Mucosa of rectum (tissue), 2 donors: ENCODE results near the gene SLC35D1.
A peak's percentile ranks its signal among the peaks of the same experiment; 100 is the strongest.

ENCODE experiments used
- H3K27ac ChIP-seq, 2 donors: one replicate each; pipeline ENCODE4 v1.7.0; 2013; ENCODE audit warnings: inconsistent platforms in 2 of 2, low read depth in 2 of 2, low read length in 2 of 2
- H3K27me3 ChIP-seq, 2 donors: one replicate each; pipeline ENCODE4 v1.7.0; 2013; ENCODE audit warnings: low read length in 2 of 2; ENCODE audit not compliant: control insufficient read depth in 2 of 2, insufficient read depth in 2 of 2
- H3K36me3 ChIP-seq, 2 donors: one replicate each; pipeline ENCODE4 v1.7.0; 2013; ENCODE audit warnings: low read length in 2 of 2; ENCODE audit not compliant: control insufficient read depth in 2 of 2, insufficient read depth in 2 of 2
- H3K4me1 ChIP-seq, 2 donors: one replicate each; pipeline ENCODE4 v1.7.0; 2013; ENCODE audit warnings: low read length in 2 of 2, mild to moderate bottlenecking in 1 of 2; ENCODE audit not compliant: control insufficient read depth in 2 of 2, insufficient read depth in 2 of 2
- H3K4me3 ChIP-seq, 2 donors: one replicate each; pipeline ENCODE4 v1.7.0; 2013; ENCODE audit warnings: low read length in 2 of 2
- H3K9ac ChIP-seq, 2 donors: one replicate each; pipeline ENCODE4 v1.7.0; 2013; ENCODE audit warnings: low read length in 2 of 2, low read depth in 1 of 2, mild to moderate bottlenecking in 1 of 2
- H3K9me3 ChIP-seq, 2 donors: one replicate each; pipeline ENCODE4 v1.7.0; 2013; ENCODE audit warnings: low read length in 2 of 2; ENCODE audit not compliant: control insufficient read depth in 2 of 2
- donor health status: healthy.
- donor health status: Normal muscosa, but diverticular disease.

The SLC35D1 gene

DNA sequence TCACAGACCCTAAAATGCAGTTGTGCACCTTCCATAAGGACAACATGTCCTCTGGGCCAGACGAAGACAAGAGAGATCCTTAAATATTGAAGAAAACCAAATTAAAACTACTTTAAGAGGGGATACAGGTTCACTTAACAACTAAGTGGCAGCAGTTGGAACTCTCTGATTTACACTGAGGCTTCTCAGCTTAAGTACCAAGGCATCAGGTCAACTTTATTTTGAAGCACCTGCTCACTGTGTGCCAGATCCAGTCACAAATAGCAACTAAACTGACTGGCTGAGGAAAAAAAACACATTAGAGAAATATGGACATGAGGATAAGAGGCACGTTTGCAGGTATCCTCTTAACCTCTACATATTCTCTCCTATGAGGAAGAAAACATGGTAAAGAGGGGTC lies 33.2 kb downstream of the SLC35D1 start:
- no peak overlapping the region for H3K9ac ChIP-seq
- no peaks in the 10 kb centered on the region for H3K9me3 ChIP-seq
- H3K27ac ChIP-seq, result no peak overlapping the region
- H3K27me3 ChIP-seq, result no peaks in the 10 kb centered on the region
- H3K4me1 ChIP-seq, result no peaks in the 10 kb centered on the region
- no peak overlapping the region for H3K4me3 ChIP-seq
- peaks cover 36 to 45% of the 10 kb centered on the region in 2 donors for H3K36me3 ChIP-seq

DNA sequence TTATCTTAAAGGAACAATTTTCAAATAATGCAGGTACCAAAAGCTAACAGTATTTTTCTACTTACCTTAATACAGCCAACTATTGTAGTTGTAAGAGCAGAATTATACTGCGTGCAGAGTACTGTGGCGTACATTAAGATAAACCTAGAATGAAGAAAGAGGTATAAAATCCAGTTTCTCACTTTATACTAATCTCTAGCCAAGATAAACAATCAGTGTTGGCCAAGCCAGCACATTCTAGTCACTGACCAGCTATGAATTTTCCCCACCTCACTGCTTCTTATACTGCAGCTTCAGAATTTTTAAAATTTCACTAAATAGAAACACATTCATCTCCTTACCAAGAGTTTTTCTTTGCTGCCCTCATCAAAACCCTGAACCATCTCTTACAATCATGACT lies 33.6 kb downstream of the SLC35D1 start:
- H3K9ac ChIP-seq, result no peak overlapping the region
- peaks cover 36 to 45% of the 10 kb centered on the region in 2 donors for H3K36me3 ChIP-seq
- no peaks in the 10 kb centered on the region for H3K4me1 ChIP-seq
- H3K27ac ChIP-seq, result no peak overlapping the region
- no peak overlapping the region for H3K4me3 ChIP-seq
- H3K9me3 ChIP-seq, result no peaks in the 10 kb centered on the region
- H3K27me3 ChIP-seq, result no peaks in the 10 kb centered on the region

DNA sequence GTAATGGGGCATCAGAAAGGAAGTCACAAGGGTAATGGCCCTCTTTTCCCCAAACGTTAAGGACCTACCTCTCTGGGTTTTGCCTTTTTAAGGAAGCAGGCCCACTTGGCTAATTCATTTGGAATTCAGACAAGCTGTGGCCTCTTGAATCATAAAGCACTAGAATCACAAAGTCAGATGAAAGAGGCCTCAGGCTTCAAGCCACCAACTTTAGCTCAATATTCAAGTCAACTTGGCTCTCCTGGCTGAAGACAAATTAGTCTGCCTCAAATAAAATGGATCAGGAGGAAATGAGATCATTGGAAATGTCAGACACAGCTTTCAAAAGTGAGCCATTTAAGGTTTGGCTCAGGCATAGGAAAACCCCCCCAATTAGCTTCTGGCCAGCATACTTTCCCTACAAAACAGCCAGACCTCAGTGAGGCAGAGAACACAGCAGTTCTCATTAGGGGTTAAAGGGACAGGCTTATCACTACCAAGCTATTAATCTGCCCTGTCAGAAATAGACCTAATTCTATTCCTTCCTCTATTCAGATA lies 34.3 kb downstream of the SLC35D1 start:
- Histone ChIP-seq H3K27ac (peak overlapping the region in 1 of 2 donors; percentile 35), H3K27me3 (no peaks in the 10 kb centered on the region), H3K9me3 (no peaks in the 10 kb centered on the region), H3K9ac (no peak overlapping the region), H3K4me1 (no peaks in the 10 kb centered on the region), H3K36me3 (peaks cover 36 to 41% of the 10 kb centered on the region in 2 donors), H3K4me3 (no peak overlapping the region)

DNA sequence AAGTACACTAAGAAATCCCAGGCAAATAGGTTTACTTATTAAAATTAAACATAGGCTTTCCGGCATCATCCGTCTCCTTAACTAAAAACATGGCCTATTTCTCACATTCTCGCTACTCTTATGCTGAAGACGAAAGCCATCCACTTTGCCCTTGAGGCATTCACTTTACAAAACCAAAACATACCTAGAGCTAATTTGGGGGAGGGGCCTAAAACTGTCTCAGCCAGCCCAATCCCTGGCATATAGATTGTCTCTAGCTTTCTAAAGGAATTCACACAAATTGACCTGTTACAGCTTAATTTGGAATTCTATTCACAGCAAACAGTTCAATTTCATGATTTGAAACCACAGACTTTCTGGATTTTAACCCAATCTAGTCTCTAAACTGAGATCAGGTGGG lies 34.8 kb downstream of the SLC35D1 start:
- no peaks in the 10 kb centered on the region for H3K27me3 ChIP-seq
- no peaks in the 10 kb centered on the region for H3K9me3 ChIP-seq
- H3K9ac ChIP-seq, result no peak overlapping the region
- peaks cover 34 to 41% of the 10 kb centered on the region in 2 donors for H3K36me3 ChIP-seq
- no peaks in the 10 kb centered on the region for H3K4me1 ChIP-seq
- peak overlapping the region in 1 of 2 donors; percentile 35 for H3K27ac ChIP-seq
- no peak overlapping the region for H3K4me3 ChIP-seq

DNA sequence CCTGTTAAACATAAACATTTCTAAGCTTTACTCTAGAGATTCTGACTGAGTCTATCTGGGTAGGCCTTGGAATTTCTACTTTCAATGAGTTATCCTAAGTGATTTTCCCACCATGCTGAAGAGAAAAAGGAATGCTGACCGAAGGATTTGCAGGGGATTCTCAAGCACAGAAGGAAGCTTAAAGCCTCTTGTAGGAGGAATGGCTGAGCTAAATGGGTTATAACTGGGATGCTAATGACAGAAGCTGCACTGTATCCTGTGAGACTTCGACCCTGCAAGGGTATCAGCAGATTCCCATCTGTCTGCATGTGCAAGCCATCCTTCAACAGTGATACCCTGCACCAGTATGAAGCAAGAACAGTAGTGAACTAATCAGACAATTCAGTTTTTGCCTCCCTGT lies 35.4 kb downstream of the SLC35D1 start:
- Histone ChIP-seq H3K9ac (no peak overlapping the region), H3K27me3 (no peaks in the 10 kb centered on the region), H3K4me3 (no peak overlapping the region), H3K36me3 (peaks cover 37 to 41% of the 10 kb centered on the region in 2 donors), H3K27ac (no peak overlapping the region), H3K4me1 (no peaks in the 10 kb centered on the region), H3K9me3 (no peaks in the 10 kb centered on the region)

DNA sequence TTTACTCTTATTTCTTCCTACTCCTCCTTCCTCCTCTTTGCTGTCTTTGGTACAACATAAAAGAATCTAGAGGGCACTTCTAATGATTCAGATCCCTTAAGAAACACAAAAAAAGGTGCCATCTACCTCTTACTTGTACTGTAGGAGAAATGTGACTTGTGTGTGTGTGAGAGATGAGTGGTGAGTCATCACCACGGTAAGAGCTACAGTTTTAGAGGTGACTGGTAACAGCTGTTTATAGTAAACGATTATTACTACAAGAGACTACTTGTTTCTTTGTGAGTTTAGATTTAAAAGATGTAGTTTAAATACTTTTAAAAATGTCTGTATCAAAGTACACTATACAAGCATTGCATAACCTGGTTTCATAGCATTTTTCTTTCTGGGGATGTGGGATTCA lies 40.4 kb downstream of the SLC35D1 start:
- Histone ChIP-seq H3K4me1 (no peaks in the 10 kb centered on the region), H3K9me3 (no peaks in the 10 kb centered on the region), H3K4me3 (no peak overlapping the region), H3K27me3 (no peaks in the 10 kb centered on the region), H3K36me3 (peaks cover 29 to 34% of the 10 kb centered on the region in 2 donors), H3K27ac (no peak overlapping the region), H3K9ac (no peak overlapping the region)

DNA sequence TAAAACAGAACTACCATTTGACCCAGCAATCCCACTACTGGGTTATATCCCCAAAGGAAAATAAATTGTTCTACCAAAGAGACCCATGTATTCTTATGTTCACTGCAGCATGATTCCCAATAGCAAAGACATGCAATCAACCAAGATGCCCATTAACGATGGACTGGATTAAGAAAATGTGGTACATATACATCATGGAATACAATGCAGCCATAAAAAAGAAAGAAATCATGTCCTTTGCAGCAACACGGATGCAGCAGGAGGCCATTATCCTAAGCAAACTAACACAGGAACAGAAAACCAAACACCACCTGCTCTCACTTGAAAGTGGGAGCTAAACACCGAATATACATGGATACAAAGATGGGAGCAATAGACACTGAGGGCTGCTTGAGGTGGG lies 44.2 kb downstream of the SLC35D1 start:
- Histone ChIP-seq H3K4me3 (no peak overlapping the region), H3K4me1 (no peaks in the 10 kb centered on the region), H3K36me3 (peaks cover 36 to 48% of the 10 kb centered on the region in 2 donors), H3K9ac (no peak overlapping the region), H3K27ac (no peak overlapping the region), H3K9me3 (no peaks in the 10 kb centered on the region), H3K27me3 (no peaks in the 10 kb centered on the region)

DNA sequence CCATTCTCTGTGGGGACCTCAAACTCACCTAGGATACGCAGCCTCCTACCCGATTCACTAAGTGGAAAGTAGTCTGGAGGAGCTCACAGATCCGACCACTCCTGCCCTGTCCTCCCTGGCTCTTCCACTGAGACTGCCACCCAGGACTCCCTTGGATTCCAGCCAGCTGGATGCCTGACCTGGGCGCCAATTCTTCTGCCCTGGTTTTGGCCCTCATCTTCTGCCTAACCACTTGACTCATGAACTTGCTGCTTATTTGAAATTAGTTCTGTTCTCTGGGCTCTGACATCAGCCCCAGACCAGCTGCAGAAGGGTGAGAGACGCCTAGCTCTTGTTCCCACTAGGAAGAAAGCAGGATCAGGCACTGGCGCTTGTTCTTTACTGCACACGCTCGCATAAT lies 48.9 kb downstream of the SLC35D1 start:
- peaks cover 0 to 5% of the 10 kb centered on the region in 2 donors for H3K4me1 ChIP-seq

DNA sequence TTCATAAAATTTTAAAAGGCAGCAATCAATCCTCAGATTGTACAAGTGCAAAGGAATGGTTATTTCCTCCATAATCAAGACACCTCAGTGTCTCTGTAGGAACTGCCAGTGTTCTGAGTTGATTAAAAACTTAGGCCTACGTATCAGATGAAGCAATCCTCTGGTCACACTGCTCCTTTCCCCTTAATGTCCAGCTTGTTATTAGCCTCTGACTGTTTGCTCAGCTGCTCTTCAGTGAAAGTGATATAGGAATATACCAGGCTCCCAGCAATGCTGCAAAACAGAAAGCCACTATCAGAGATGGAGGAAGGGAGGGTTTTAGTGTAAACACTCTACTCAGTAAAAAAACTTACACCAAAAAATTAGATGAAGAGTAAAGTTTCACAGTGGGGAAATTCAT lies 49.8 kb downstream of the SLC35D1 start:
- H3K36me3 ChIP-seq, result peaks cover 36 to 42% of the 10 kb centered on the region in 2 donors
- no peaks in the 10 kb centered on the region for H3K9me3 ChIP-seq
- H3K27ac ChIP-seq, result no peak overlapping the region
- no peak overlapping the region for H3K4me3 ChIP-seq
- H3K9ac ChIP-seq, result no peak overlapping the region
- H3K27me3 ChIP-seq, result no peaks in the 10 kb centered on the region
- peaks cover 0 to 5% of the 10 kb centered on the region in 2 donors for H3K4me1 ChIP-seq

More for the DNA sequence above, 48.9 kb downstream of the SLC35D1 start:
- H3K27me3 ChIP-seq, result no peaks in the 10 kb centered on the region
- no peaks in the 10 kb centered on the region for H3K9me3 ChIP-seq
- no peak overlapping the region for H3K4me3 ChIP-seq
- no peak overlapping the region for H3K9ac ChIP-seq
- H3K27ac ChIP-seq, result no peak overlapping the region
- H3K36me3 ChIP-seq, result peaks cover 37 to 51% of the 10 kb centered on the region in 2 donors

DNA sequence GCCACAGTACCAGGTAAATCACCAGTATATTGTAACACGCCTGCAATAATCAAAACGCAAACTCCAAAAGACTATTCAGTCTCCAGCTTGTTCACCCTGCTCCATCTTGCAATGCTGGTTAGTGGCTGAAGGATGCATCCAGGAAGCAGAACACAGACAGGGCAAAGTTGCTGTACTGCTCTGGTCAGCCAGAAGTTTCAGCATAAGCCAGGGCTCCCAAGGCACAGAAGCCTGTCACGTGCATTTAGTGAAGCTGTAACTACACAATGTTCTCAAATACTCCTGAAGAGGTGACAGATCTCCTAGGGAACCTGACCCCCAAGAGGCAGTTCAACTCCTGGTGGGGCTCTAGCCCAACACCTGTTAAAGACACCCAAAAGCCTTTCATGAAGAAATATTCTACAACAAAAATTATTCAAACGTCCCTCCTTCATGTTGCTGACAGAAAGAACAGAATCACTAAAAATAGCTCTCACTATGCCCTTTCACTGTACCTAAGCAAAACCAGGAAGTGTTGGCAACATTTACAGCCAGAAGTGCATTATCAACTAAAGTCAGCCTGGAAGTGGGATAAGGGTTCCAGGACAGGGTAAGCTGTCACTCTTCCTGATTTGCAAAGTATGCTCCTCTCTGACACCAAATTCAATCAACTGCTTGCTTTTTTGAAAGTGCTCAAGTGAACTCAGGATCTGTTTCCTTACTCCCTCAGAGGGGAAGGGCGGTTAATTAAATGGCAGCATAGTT lies 52.1 kb downstream of the SLC35D1 start:
- Histone ChIP-seq H3K9ac (no peak overlapping the region), H3K36me3 (peaks cover 31 to 38% of the 10 kb centered on the region in 2 donors), H3K27me3 (no peaks in the 10 kb centered on the region), H3K9me3 (no peaks in the 10 kb centered on the region), H3K4me1 (peaks cover 0 to 5% of the 10 kb centered on the region in 2 donors), H3K27ac (no peak overlapping the region), H3K4me3 (no peak overlapping the region)
